T-cell (primary cell): ENCODE data around the gene SUSD6. TPM values are rescaled to one million over a fixed set of nuclear protein-coding genes. Genes with fewer than 3 reads are reported as not detected.
"Not testable (repeated sequence)": the region's sequence is repeated elsewhere in the genome, so short reads cannot be mapped to it uniquely, and the experiment has no call there.

Experiments
- ATAC-seq, 4 experiments: fragments of 200-7000 bp in 3 of 4; fragments of 150-1000 bp in 1 of 4; cut with Tn5 transposase; replicated peaks in 1 of 4; 1 replicate in 3 of 4; 2 replicates in 1 of 4; pipeline ENCODE4 v1.10.0; 2021; ENCODE audit warnings: moderate library complexity in 3 of 4, mild to moderate bottlenecking in 2 of 4, moderate number of reproducible peaks in 1 of 4
- CTCF ChIA-PET, 2 donors: fragments of 300-600 bp; sonication (Branson Sonifier 250); formaldehyde crosslinking; loops; one replicate each; lab custom pipeline; 2022; ENCODE audit warnings: antibody characterized with exemption in 2 of 2; lab: Charles Lee
- POLR2A ChIA-PET, 2 donors: fragments of 300-600 bp; sonication (Branson Sonifier 250); formaldehyde crosslinking; loops; one replicate each; lab custom pipeline; 2022; ENCODE audit warnings: antibody characterized with exemption in 2 of 2; lab: Charles Lee
- DNase-seq, 35 experiments: peaks; one replicate each; pipeline versions ENCODE4 v3.0.0 to v3.0.0-alpha.2; 2013 to 2023
- H3K27ac ChIP-seq: one replicate; pipeline ENCODE4 v1.5.1; 2013; ENCODE audit warnings: low read length
- H3K27me3 ChIP-seq, 2 experiments: replicated peaks in 1 of 2; 1 replicate in 1 of 2; 2 replicates in 1 of 2; pipeline versions ENCODE4 v1.6.1 to v1.7.0; 2013; ENCODE audit warnings: low read length in 1 of 2, mixed read lengths in 1 of 2; ENCODE audit not compliant: control insufficient read depth in 2 of 2, insufficient read depth in 2 of 2; ENCODE audit errors: extremely low read depth in 1 of 2
- H3K36me3 ChIP-seq, 2 donors: 1 replicate in 1 of 2; 2 replicates in 1 of 2; pipeline versions ENCODE4 v1.6.1 to v1.7.0; 2013; ENCODE audit warnings: low read length in 1 of 2; ENCODE audit not compliant: control insufficient read depth in 2 of 2, insufficient read depth in 1 of 2; ENCODE audit errors: extremely low read depth in 1 of 2
- H3K4me1 ChIP-seq, 2 experiments: 1 replicate in 1 of 2; 2 replicates in 1 of 2; pipeline versions ENCODE4 v1.6.1 to v1.7.0; 2013; ENCODE audit warnings: low read length in 2 of 2, mixed read lengths in 1 of 2; ENCODE audit not compliant: insufficient read depth in 2 of 2, control insufficient read depth in 1 of 2; ENCODE audit errors: extremely low read depth in 1 of 2
- H3K4me3 ChIP-seq, 2 donors: 1 replicate in 1 of 2; 2 replicates in 1 of 2; pipeline versions ENCODE4 v1.5.1 to v1.7.0; 2013; ENCODE audit warnings: mild to moderate bottlenecking in 2 of 2, low read length in 1 of 2, moderate library complexity in 1 of 2; ENCODE audit not compliant: control insufficient read depth in 1 of 2; ENCODE audit errors: extremely low read depth in 1 of 2
- H3K9me3 ChIP-seq: 2 replicates; pipeline ENCODE4 v1.7.0; 2013
- H3K27ac Mint-ChIP-seq, 2 donors: one replicate each; pipeline ENCODE4 v1.8.0; 2020 to 2021; ENCODE audit warnings: mild to moderate bottlenecking in 2 of 2, mixed read lengths in 2 of 2
- H3K27me3 Mint-ChIP-seq, 2 donors: one replicate each; pipeline ENCODE4 v1.8.0; 2021 to 2022; ENCODE audit warnings: mixed read lengths in 2 of 2
- H3K36me3 Mint-ChIP-seq: one replicate; pipeline ENCODE4 v1.8.0; 2021; ENCODE audit warnings: mixed read lengths
- H3K4me1 Mint-ChIP-seq, 3 donors: one replicate each; pipeline ENCODE4 v1.8.0; 2020 to 2022; ENCODE audit warnings: mixed read lengths in 3 of 3, mild to moderate bottlenecking in 1 of 3
- H3K4me3 Mint-ChIP-seq, 3 donors: one replicate each; pipeline ENCODE4 v1.8.0; 2020 to 2022; ENCODE audit warnings: mild to moderate bottlenecking in 3 of 3, mixed read lengths in 3 of 3, moderate library complexity in 3 of 3
- H3K9me3 Mint-ChIP-seq, 3 donors: one replicate each; pipeline ENCODE4 v1.8.0; 2020 to 2022; ENCODE audit warnings: mixed read lengths in 3 of 3
- WGBS: methylation state at CpG from one replicate; pipeline ENCODE4 v1.1.5; 2013; ENCODE audit warnings: missing lambda C conversion rate; ENCODE audit not compliant: insufficient coverage; 5-methylcytosine and 5-hydroxymethylcytosine counted together
- total RNA-seq, 35 experiments: library from RNA in 6 of 35; stranded (reverse) in 6 of 35; fragments of 120-200 nt in 1 of 35; gene quantifications; one replicate each; pipeline versions ENCODE4 v1.2.1 to v1.2.4 and lab custom pipeline; 2013 to 2026

Gene SUSD6
- total RNA-seq, 5 donors from 2014 or later (not counting 1 experiment from before 2014, with no cell fraction given): 53.5 to 75.5 (median 60.4) TPM

- peak in 10 of 35 experiments; percentile 10 to 58 (median 27) for DNase-seq
- peak overlapping the region; percentile 60 to 76 for H3K27ac Mint-ChIP-seq
- WGBS: no CpG with 5 or more reads among the region's 5 CpGs
These were observed 32.2 kb downstream of the SUSD6 start for GRCh38 chr14:69643430-69644200.

GRCh38 chr14:69644814-69645213 lies 33.4 kb downstream of the SUSD6 start:
- H3K27me3 Mint-ChIP-seq: no peaks in the 10 kb centered on the region
- Histone ChIP-seq H3K27ac (no peak overlapping the region), H3K27me3 (no peaks in the 10 kb centered on the region), H3K36me3 (peaks cover 0 to 4% of the 10 kb centered on the region in 2 donors), H3K4me3 (no peak overlapping the region), H3K9me3 (no peaks in the 10 kb centered on the region), H3K4me1 (peaks cover 12 to 23% of the 10 kb centered on the region in 2 experiments)
- no peak for DNase-seq
- H3K27ac Mint-ChIP-seq: peak overlapping the region in 1 of 2 donors; percentile 63
- ChIA-PET CTCF (interaction anchor here (0.6 to 0.7 kb wide), 2 partner anchors 1063 to 1930 kb away, joined by 3 to 4 read pairs; no protein-coding TSS in a partner anchor), POLR2A (interaction anchor here in 1 of 2 donors (0.7 kb wide), 1 partner anchor 33 kb away, joined by 4 read pairs; no protein-coding TSS in a partner anchor)
- no peak for ATAC-seq
- no peak overlapping the region for H3K4me3 Mint-ChIP-seq
- H3K36me3 Mint-ChIP-seq: peaks cover 37% of the 10 kb centered on the region
- peaks cover 8 to 13% (median 10%) of the 10 kb centered on the region in 3 donors for H3K9me3 Mint-ChIP-seq
- peaks cover 78 to 96% (median 88%) of the 10 kb centered on the region in 3 donors for H3K4me1 Mint-ChIP-seq
- WGBS: no CpG with 5 or more reads among the region's 1 CpG

More at GRCh38 chr14:69643430-69644200, 32.2 kb downstream of the SUSD6 start:
- H3K9me3 ChIP-seq: no peaks in the 10 kb centered on the region
- Mint-ChIP-seq H3K4me3 (peak overlapping the region in 1 of 3 donors; percentile 7), H3K27me3 (no peaks in the 10 kb centered on the region), H3K4me1 (peaks cover 75 to 94% (median 87%) of the 10 kb centered on the region in 3 donors), H3K9me3 (peaks cover 8 to 13% (median 10%) of the 10 kb centered on the region in 3 donors), H3K36me3 (peaks cover 37% of the 10 kb centered on the region)
- no peak overlapping the region for H3K4me3 ChIP-seq
- H3K27me3 ChIP-seq: no peaks in the 10 kb centered on the region
- H3K4me1 ChIP-seq: peaks cover 8 to 34% of the 10 kb centered on the region in 2 experiments
- ChIA-PET CTCF (no interaction called here), POLR2A (no interaction called here)
- H3K36me3 ChIP-seq: peaks cover 0 to 4% of the 10 kb centered on the region in 2 donors
- no peak overlapping the region for H3K27ac ChIP-seq
- ATAC-seq: peak; percentile 59 to 99 (median 96)

GRCh38 chr14:69647213-69647612 lies 35.8 kb downstream of the SUSD6 start:
- no peaks in the 10 kb centered on the region for H3K27me3 ChIP-seq
- H3K4me1 Mint-ChIP-seq: peaks cover 91 to 97% (median 93%) of the 10 kb centered on the region in 3 donors
- H3K9me3 ChIP-seq: no peaks in the 10 kb centered on the region
- no CpG with 5 or more reads among the region's 2 CpGs for WGBS
- ATAC-seq: no peak
- H3K4me1 ChIP-seq: peaks cover 27 to 43% of the 10 kb centered on the region in 2 experiments
- H3K27ac ChIP-seq: no peak overlapping the region
- H3K36me3 ChIP-seq: peaks cover 0 to 4% of the 10 kb centered on the region in 2 donors
- H3K27me3 Mint-ChIP-seq: no peaks in the 10 kb centered on the region
- no peak overlapping the region for H3K4me3 ChIP-seq
- H3K9me3 Mint-ChIP-seq: peaks cover 1 to 2% (median 2%) of the 10 kb centered on the region in 3 donors
- H3K4me3 Mint-ChIP-seq: no peak overlapping the region
- H3K36me3 Mint-ChIP-seq: peaks cover 24% of the 10 kb centered on the region
- no peak for DNase-seq
- ChIA-PET CTCF (interaction anchor here in 1 of 2 donors (0.8 kb wide), 1 partner anchor 93 kb away, joined by 3 read pairs; no protein-coding TSS in a partner anchor), POLR2A (interaction anchor here in 1 of 2 donors (0.7 kb wide), 2 partner anchors 127 to 134 kb away, joined by 3 to 5 read pairs; no protein-coding TSS in a partner anchor)
- peak overlapping the region; percentile 8 to 30 for H3K27ac Mint-ChIP-seq

- Mint-ChIP-seq H3K27ac (peak overlapping the region; percentile 8 to 30), H3K36me3 (peaks cover 20% of the 10 kb centered on the region)
- H3K27ac ChIP-seq: not testable (repeated sequence)
These were observed 36.2 kb downstream of the SUSD6 start for GRCh38 chr14:69647642-69648041.

GRCh38 chr14:69648480-69649451 lies 37.4 kb downstream of the SUSD6 start:
- Histone ChIP-seq H3K27me3 (no peaks in the 10 kb centered on the region), H3K27ac (no peak overlapping the region), H3K9me3 (no peaks in the 10 kb centered on the region), H3K36me3 (peaks cover 0 to 4% of the 10 kb centered on the region in 2 donors), H3K4me1 (peaks cover 22 to 43% of the 10 kb centered on the region in 2 experiments), H3K4me3 (no peak overlapping the region)
- ATAC-seq (peak in 1 of 4 experiments; percentile 16), DNase-seq (no peak)
- peaks cover 11% of the 10 kb centered on the region for H3K36me3 Mint-ChIP-seq
- WGBS: 88% methylated on average over 2 of the region's 6 CpGs
- H3K4me3 Mint-ChIP-seq: peak overlapping the region in 1 of 3 donors; percentile 11
- ChIA-PET POLR2A (interaction anchor here in 1 of 2 donors (0.9 kb wide), 1 partner anchor 20 kb away, joined by 5 read pairs; no protein-coding TSS in a partner anchor), CTCF (interaction anchor here (0.6 to 1.2 kb wide), 4 partner anchors 28 to 43 kb away, joined by 3 to 4 read pairs (median 4); no protein-coding TSS in a partner anchor)
- no peaks in the 10 kb centered on the region for H3K9me3 Mint-ChIP-seq
- no peaks in the 10 kb centered on the region for H3K27me3 Mint-ChIP-seq
- peaks cover 88 to 95% (median 90%) of the 10 kb centered on the region in 3 donors for H3K4me1 Mint-ChIP-seq
- peak overlapping the region in 1 of 2 donors; percentile 4 for H3K27ac Mint-ChIP-seq

More at GRCh38 chr14:69647642-69648041, 36.2 kb downstream of the SUSD6 start:
- peaks cover 27 to 45% of the 10 kb centered on the region in 2 experiments for H3K4me1 ChIP-seq
- ATAC-seq, H3K9me3 Mint-ChIP-seq, H3K9me3 ChIP-seq, H3K27me3 ChIP-seq, H3K36me3 ChIP-seq, DNase-seq, H3K4me3 Mint-ChIP-seq, H3K27me3 Mint-ChIP-seq, H3K4me3 ChIP-seq: not testable (repeated sequence)
- ChIA-PET POLR2A (interaction anchor here in 1 of 2 donors (0.7 to 0.9 kb wide), 3 partner anchors 21 to 133 kb away, joined by 3 to 5 read pairs (median 5); no protein-coding TSS in a partner anchor), CTCF (interaction anchor here in 1 of 2 donors (0.8 kb wide), 1 partner anchor 92 kb away, joined by 3 read pairs; no protein-coding TSS in a partner anchor)
- 96% methylated on average over 11 of the region's 11 CpGs for WGBS
- peaks cover 90 to 97% (median 92%) of the 10 kb centered on the region in 3 donors for H3K4me1 Mint-ChIP-seq
